ENCODE data around the gene HECW1.

DNA sequence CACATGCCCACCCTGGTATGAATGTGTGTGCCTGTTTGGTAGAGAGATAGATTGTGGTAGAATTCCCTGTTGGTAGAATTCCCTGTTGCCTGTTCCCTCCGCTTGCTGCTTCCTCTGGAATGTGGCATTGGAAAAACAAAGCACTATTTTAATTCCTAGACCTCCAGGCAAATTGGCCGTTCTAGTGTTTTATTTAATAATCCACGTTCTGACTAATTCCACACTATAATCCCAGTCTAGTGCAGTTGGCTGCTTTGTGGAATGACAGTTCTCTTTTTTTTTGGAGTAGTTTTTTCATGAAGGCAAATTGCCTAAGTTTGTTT, 2.0 kb downstream of the HECW1 start:
- no peak for TF ChIP-seq SP1 (IDR thresholded peaks at IDR 0.05)
- no peak for TF ChIP-seq SUZ12 (IDR thresholded peaks at IDR 0.05)
- no peak for TF ChIP-seq CTBP1 (IDR thresholded peaks at IDR 0.05; ENCODE audit: borderline replicate concordance)
- TF ChIP-seq NFRKB (IDR thresholded peaks at IDR 0.05) = no peak
- TF ChIP-seq ZNF384 (IDR thresholded peaks at IDR 0.05) = no peak
- TF ChIP-seq FOXM1 (IDR thresholded peaks at IDR 0.05; ENCODE audit: borderline replicate concordance) = no peak
- TF ChIP-seq FOXK2 (IDR thresholded peaks at IDR 0.05) = no peak
- TF ChIP-seq HDGF (IDR thresholded peaks at IDR 0.05; ENCODE audit: borderline replicate concordance) = no peak
- TF ChIP-seq ELF4 (IDR thresholded peaks at IDR 0.05) = no peak
- no peak for TF ChIP-seq BHLHE40 (IDR thresholded peaks at IDR 0.05; ENCODE audit: borderline replicate concordance)
- no peak for TF ChIP-seq L3MBTL2 (conservative IDR thresholded peaks at IDR 0.05)
- no peak for TF ChIP-seq TARDBP (IDR thresholded peaks at IDR 0.05)
- TF ChIP-seq, protein P1, sequence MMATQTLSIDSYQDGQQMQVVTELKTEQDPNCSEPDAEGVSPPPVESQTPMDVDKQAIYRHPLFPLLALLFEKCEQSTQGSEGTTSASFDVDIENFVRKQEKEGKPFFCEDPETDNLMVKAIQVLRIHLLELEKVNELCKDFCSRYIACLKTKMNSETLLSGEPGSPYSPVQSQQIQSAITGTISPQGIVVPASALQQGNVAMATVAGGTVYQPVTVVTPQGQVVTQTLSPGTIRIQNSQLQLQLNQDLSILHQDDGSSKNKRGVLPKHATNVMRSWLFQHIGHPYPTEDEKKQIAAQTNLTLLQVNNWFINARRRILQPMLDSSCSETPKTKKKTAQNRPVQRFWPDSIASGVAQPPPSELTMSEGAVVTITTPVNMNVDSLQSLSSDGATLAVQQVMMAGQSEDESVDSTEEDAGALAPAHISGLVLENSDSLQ (IDR thresholded peaks at IDR 0.05) = no peak
- no peak for TF ChIP-seq ARNT (IDR thresholded peaks at IDR 0.05)

Measured in HEK293T (cell line).